Endothelial cell of umbilical vein (primary cell): ENCODE measurements around the gene AKT2. TPM values are rescaled to one million over a fixed set of nuclear protein-coding genes. Genes with fewer than 3 reads are reported as not detected.

Experiments
- BruUV-seq: library from RNA; stranded (reverse); fragments of 400-500 nt; replicated peaks from 2 replicates; lab custom pipeline; 2021; lab: Mats Ljungman, UMichigan
- CTCF ChIA-PET: fragments of 300-600, 350-600 bp; sonication (Branson Sonifier 250); formaldehyde crosslinking; loops from one replicate; lab custom pipeline; 2021; ENCODE audit warnings: antibody characterized with exemption, inconsistent platforms; lab: Charles Lee
- POLR2A ChIA-PET: fragments of 300-600, 350-600 bp; sonication (Branson Sonifier 250); formaldehyde crosslinking; loops from one replicate; lab custom pipeline; 2021; ENCODE audit warnings: antibody characterized with exemption, inconsistent platforms; lab: Charles Lee
- DNase-seq: peaks from one replicate; pipeline ENCODE4 v3.0.0-alpha.2; 2011; ENCODE audit warnings: low read depth, low spot score
- FAIRE-seq: peaks from 2 replicates; lab custom pipeline; 2011; peaks lifted over from hg19 to GRCh38; lab: Jason Lieb, UNC
- H2AFZ ChIP-seq: 2 replicates; pipeline ENCODE4 v1.6.0; 2012; ENCODE audit warnings: low read depth, low read length, control low read depth, inconsistent platforms
- H3K27ac ChIP-seq: 2 replicates; pipeline ENCODE4 v1.5.1; 2011; ENCODE audit warnings: low read depth, mild to moderate bottlenecking, control low read depth, low read length, moderate library complexity; ENCODE audit not compliant: insufficient read depth
- H3K27me3 ChIP-seq, 2 experiments: 2 replicates each; pipeline versions ENCODE4 v1.6.0 to v1.6.1; 2011; ENCODE audit warnings: low read length in 2 of 2, mixed read lengths in 1 of 2; ENCODE audit not compliant: control insufficient read depth in 2 of 2, insufficient read depth in 2 of 2
- H3K36me3 ChIP-seq, 2 experiments: 2 replicates in 1 of 2; 3 replicates in 1 of 2; pipeline ENCODE4 v1.5.1; 2011; ENCODE audit warnings: low read length in 2 of 2, mild to moderate bottlenecking in 1 of 2, moderate library complexity in 1 of 2; ENCODE audit not compliant: control insufficient read depth in 2 of 2, insufficient read depth in 2 of 2; ENCODE audit errors: extremely low read depth in 1 of 2
- H3K4me1 ChIP-seq: 3 replicates; pipeline ENCODE4 v1.5.1; 2011; ENCODE audit warnings: mild to moderate bottlenecking, low read length; ENCODE audit not compliant: control insufficient read depth, insufficient read depth; ENCODE audit errors: extremely low read depth
- H3K4me2 ChIP-seq: 2 replicates; pipeline ENCODE4 v1.6.1; 2011; ENCODE audit warnings: low read length, control low read depth, mixed read lengths; ENCODE audit not compliant: insufficient read depth
- H3K4me3 ChIP-seq, 3 experiments: fragments of 200-600 bp in 1 of 3; sonication (generic), shearing (Covaris generic) in 1 of 3; replicated peaks in 1 of 3; 2 replicates each; pipeline ENCODE4 v1.5.1; 2011 to 2016; ENCODE audit warnings: control low read depth in 3 of 3, low read length in 3 of 3, mild to moderate bottlenecking in 2 of 3, inconsistent platforms in 1 of 3, low read depth in 1 of 3, moderate library complexity in 1 of 3; ENCODE audit not compliant: insufficient read depth in 1 of 3
- H3K79me2 ChIP-seq: 2 replicates; pipeline ENCODE4 v1.6.0; 2012; ENCODE audit warnings: low read length, inconsistent platforms; ENCODE audit not compliant: control insufficient read depth, insufficient read depth
- H3K9ac ChIP-seq: replicated peaks from 2 replicates; pipeline ENCODE3; 2011; ENCODE audit warnings: low read length, control low read depth; ENCODE audit not compliant: insufficient read depth; ENCODE audit errors: extremely low read depth
- H3K9me1 ChIP-seq: replicated peaks from 3 replicates; pipeline ENCODE4 v1.6.0; 2011; ENCODE audit warnings: mild to moderate bottlenecking, low read length; ENCODE audit not compliant: control insufficient read depth, insufficient read depth; ENCODE audit errors: extremely low read depth
- H3K9me3 ChIP-seq: replicated peaks from 2 replicates; pipeline ENCODE4 v1.5.1; 2012; ENCODE audit warnings: low read length, inconsistent platforms; ENCODE audit not compliant: control insufficient read depth, insufficient read depth
- H4K20me1 ChIP-seq: replicated peaks from 2 replicates; pipeline ENCODE3; 2011; ENCODE audit warnings: mild to moderate bottlenecking, low read length; ENCODE audit not compliant: control insufficient read depth, insufficient read depth; ENCODE audit errors: extremely low read depth
- CTCF ChIP-seq, 2 donors: IDR thresholded peaks; 1 replicate in 1 of 2; 2 replicates in 1 of 2; pipeline ENCODE4 v1.5.1; 2011; ENCODE audit warnings: low read length in 2 of 2, mild to moderate bottlenecking in 2 of 2, moderate library complexity in 2 of 2, control low read depth in 1 of 2, inconsistent platforms in 1 of 2, low read depth in 1 of 2; ENCODE audit not compliant: insufficient read depth in 1 of 2; ENCODE audit errors: extremely low read depth in 1 of 2
- EZH2 ChIP-seq: IDR thresholded peaks from 2 replicates; pipeline ENCODE4 v1.6.1; 2012; ENCODE audit warnings: borderline replicate concordance, low read depth, mild to moderate bottlenecking, moderate library complexity, low read length, inconsistent platforms; ENCODE audit not compliant: severe bottlenecking
- FOS ChIP-seq: IDR thresholded peaks from 2 replicates; pipeline ENCODE4 v1.6.1; 2011; ENCODE audit warnings: mild to moderate bottlenecking, low read length, moderate library complexity, borderline replicate concordance; ENCODE audit not compliant: insufficient read depth
- GATA2 ChIP-seq: IDR thresholded peaks from 2 replicates; pipeline ENCODE4 v1.7.0; 2011; ENCODE audit warnings: low read depth, mild to moderate bottlenecking, moderate library complexity, mixed read lengths, low read length; ENCODE audit not compliant: insufficient read length, insufficient read depth
- JUN ChIP-seq: IDR thresholded peaks from 2 replicates; pipeline ENCODE4 v1.6.1; 2011; ENCODE audit warnings: borderline replicate concordance, low read depth; ENCODE audit not compliant: insufficient read length, insufficient read depth
- MAX ChIP-seq: IDR thresholded peaks from 2 replicates; pipeline ENCODE4 v1.6.1; 2011; ENCODE audit not compliant: insufficient read depth, insufficient read length
- MYC ChIP-seq: IDR thresholded peaks from one replicate; pipeline ENCODE4 v1.6.1; 2011; ENCODE audit warnings: mild to moderate bottlenecking, low read depth, low read length
- POLR2A ChIP-seq: IDR thresholded peaks from 2 replicates; pipeline ENCODE4 v1.6.1; 2012; ENCODE audit warnings: low read depth, mild to moderate bottlenecking, control low read depth, low read length
- POLR2AphosphoS5 ChIP-seq: IDR thresholded peaks from 2 replicates; pipeline ENCODE4 v1.6.1; 2012; ENCODE audit warnings: low read depth, mild to moderate bottlenecking, control low read depth, low read length, moderate library complexity; ENCODE audit not compliant: insufficient read depth
- dilution Hi-C: fragments of 300-500 bp; cut with MboI; formaldehyde crosslinking; loops from one replicate; pipeline ENCODE4 v1.15.0; 2019; ENCODE audit warnings: low sequenced_read_pairs; ENCODE audit not compliant: extremely low pct_ligation_motif_present
- intact Hi-C: fragments of 100-400 bp; cut with micrococcal nuclease; formaldehyde crosslinking; loops from one replicate; pipeline ENCODE4 v1.10.0; 2022
- polyA plus RNA-seq, 4 experiments: library from polyadenylated mRNA; depleted of rRNA in 3 of 4; stranded (reverse) in 3 of 4; unstranded in 1 of 4; fragments of >200 nt; gene quantifications; 2 replicates each; pipeline versions ENCODE4 v1.2.1 to v1.2.3, GENCODE V29; 2011 to 2012; ENCODE audit warnings: missing spikeins in 1 of 4
- total RNA-seq: library from RNA; stranded (reverse); gene quantifications from 2 replicates; pipeline ENCODE4 v1.2.3, GENCODE V29; 2021

Gene AKT2
- total and polyA plus RNA-seq, 2 donors (not counting 3 experiments of a cell fraction or from before 2014, with no cell fraction given), result 65.2 to 69.8 TPM

GRCh38 chr19:40253611-40254092 lies 31.5 kb downstream of the AKT2 start:
- H3K9me1 ChIP-seq, result no peaks in the 10 kb centered on the region
- DNase-seq (no peak), FAIRE-seq (no peak)
- CTCF ChIA-PET, result interaction anchor here (0.7 kb wide), 1 partner anchor 345 kb away, joined by 3 read pairs; no protein-coding TSS in a partner anchor
- no peak overlapping the region for H3K9ac ChIP-seq
- intact Hi-C loops (no loop called here), dilution Hi-C loops (no loop called here)
- peaks cover 20% of the 10 kb centered on the region for H3K79me2 ChIP-seq
- no peak overlapping the region for H3K27ac ChIP-seq
- no peaks in the 10 kb centered on the region for H3K9me3 ChIP-seq
- no peak overlapping the region for H2AFZ ChIP-seq
- peaks cover 12 to 24% of the 10 kb centered on the region in 2 experiments for H3K36me3 ChIP-seq
- no peak overlapping the region for H3K4me3 ChIP-seq
- POLR2A ChIA-PET, result no interaction called here
- peaks cover 3% of the 10 kb centered on the region for H4K20me1 ChIP-seq
- H3K27me3 ChIP-seq, result no peaks in the 10 kb centered on the region
- BruUV-seq, result no TSS peak
- no peak overlapping the region for H3K4me2 ChIP-seq
- TF ChIP-seq POLR2AphosphoS5 (no peak), EZH2 (no peak), MYC (no peak), POLR2A (no peak), MAX (no peak), JUN (no peak), GATA2 (no peak), FOS (no peak), CTCF (IDR thresholded peaks at IDR 0.05; ENCODE audit: extremely low read depth in 1 of 2, insufficient read depth in 1 of 2, low read depth in 1 of 2, low read length in 2 of 2) (no peak)
- H3K4me1 ChIP-seq, result no peaks in the 10 kb centered on the region
